CD4-positive, alpha-beta T cell treated with Interleukin-15 for 1 hour (primary cell): ENCODE data around the gene ATP5F1B.

ENCODE experiments used
- DNase-seq: peaks from one replicate; pipeline ENCODE4 v3.0.0-alpha.2; 2020

ATP5F1B gene

GRCh38 chr12:56614627-56615026, 31.2 kb downstream of the ATP5F1B start:
- no peak for DNase-seq

GRCh38 chr12:56604355-56604754, 41.4 kb downstream of the ATP5F1B start:
- no peak for DNase-seq

GRCh38 chr12:56602239-56602638, 43.5 kb downstream of the ATP5F1B start:
- DNase-seq, result no peak

GRCh38 chr12:56601503-56601902, 44.3 kb downstream of the ATP5F1B start:
- DNase-seq, result peak; percentile 35

- no peak for DNase-seq
Measured at GRCh38 chr12:56600753-56601152, 45.0 kb downstream of the ATP5F1B start.

GRCh38 chr12:56599797-56600196, 46.0 kb downstream of the ATP5F1B start:
- no peak for DNase-seq

GRCh38 chr12:56599041-56599440, 46.7 kb downstream of the ATP5F1B start:
- no peak for DNase-seq

- no peak for DNase-seq
Measured at GRCh38 chr12:56596815-56597214, 49.0 kb downstream of the ATP5F1B start.

- peak; percentile 64 for DNase-seq
Measured at GRCh38 chr12:56593909-56594621, 51.7 kb downstream of the ATP5F1B start.

- DNase-seq, result no peak
Measured at GRCh38 chr12:56591961-56592360, 53.8 kb downstream of the ATP5F1B start.

- no peak for DNase-seq
Measured at GRCh38 chr12:56591126-56591525, 54.7 kb downstream of the ATP5F1B start.

- DNase-seq, result no peak
Measured at GRCh38 chr12:56590237-56590830, 55.5 kb downstream of the ATP5F1B start.

GRCh38 chr12:56589783-56590182, 56.0 kb downstream of the ATP5F1B start:
- DNase-seq, result no peak
